HepG2 (cell line): ENCODE measurements around the gene CSRNP3. TPM values are rescaled to one million over a fixed set of nuclear protein-coding genes. Genes with fewer than 3 reads are reported as not detected.

Source experiments
- ATAC-seq: fragments of 200-7000 bp; cut with Tn5 transposase; 3 replicates; pipeline ENCODE4 v1.9.1; 2020; ENCODE audit warnings: mild to moderate bottlenecking, moderate library complexity
- BruUV-seq: library from RNA; stranded (reverse); fragments of 400-500 nt; replicated peaks from 2 replicates; lab custom pipeline; 2021; lab: Mats Ljungman, UMichigan
- CTCF ChIA-PET: fragments of 300-600 bp; formaldehyde crosslinking; extraction: SDS; loops from one replicate; lab custom pipeline; 2021; ENCODE audit warnings: low total read pairs, inconsistent platforms, low intra/inter-chr PET ratio; lab: Yijun Ruan, JAX
- POLR2A ChIA-PET: fragments of 350-600 bp; sonication (Branson Sonifier 250); formaldehyde crosslinking; loops from one replicate; lab custom pipeline; 2020; ENCODE audit warnings: antibody characterized with exemption, inconsistent platforms; lab: Yijun Ruan, JAX
- DNase-seq: peaks from one replicate; pipeline ENCODE4 v3.0.0-alpha.2; 2015; ENCODE audit warnings: low spot score
- FAIRE-seq: peaks from 3 replicates; lab custom pipeline; 2011; peaks lifted over from hg19 to GRCh38; lab: Jason Lieb, UNC
- H2AFZ ChIP-seq: one replicate; pipeline ENCODE4 v1.6.1; 2011; ENCODE audit warnings: low read length, inconsistent platforms
- H3K27ac ChIP-seq: fragments of 300-600 bp; 3 replicates; pipeline ENCODE4 v1.8.0; 2011; ENCODE audit warnings: mixed run types, mild to moderate bottlenecking, mixed read lengths, low read length, inconsistent platforms; ENCODE audit not compliant: insufficient read depth; ENCODE audit errors: extremely low read length
- H3K27me3 ChIP-seq, 2 experiments: fragments of 200-600 bp in 1 of 2; 2 replicates in 1 of 2; 3 replicates in 1 of 2; pipeline versions ENCODE4 v1.6.0 to v1.8.0; 2011; ENCODE audit warnings: low read length in 2 of 2, mild to moderate bottlenecking in 2 of 2, moderate library complexity in 2 of 2, inconsistent platforms in 1 of 2; ENCODE audit not compliant: insufficient read depth in 2 of 2, control insufficient read depth in 1 of 2
- H3K36me3 ChIP-seq, 2 experiments: fragments of 200-600 bp in 1 of 2; replicated peaks in 1 of 2; 2 replicates in 1 of 2; 3 replicates in 1 of 2; pipeline versions ENCODE4 v1.5.1 to v1.8.0; 2011; ENCODE audit warnings: low read length in 2 of 2, inconsistent platforms in 1 of 2; ENCODE audit not compliant: insufficient read depth in 2 of 2, control insufficient read depth in 1 of 2
- H3K4me1 ChIP-seq: 2 replicates; pipeline ENCODE4 v1.5.1; 2012; ENCODE audit warnings: low read length, inconsistent platforms; ENCODE audit not compliant: insufficient read depth
- H3K4me2 ChIP-seq: 2 replicates; pipeline ENCODE4 v1.6.0; 2011; ENCODE audit warnings: low read depth, low read length, inconsistent platforms
- H3K4me3 ChIP-seq, 3 experiments: fragments of 200-600 bp in 1 of 3; sonication (generic), shearing (Covaris generic) in 1 of 3; replicated peaks in 1 of 3; 2 replicates each; pipeline ENCODE4 v1.5.1; 2011 to 2016; ENCODE audit warnings: low read length in 3 of 3, inconsistent platforms in 2 of 3, low read depth in 2 of 3, mild to moderate bottlenecking in 2 of 3, control low read depth in 1 of 3, mixed read lengths in 1 of 3; ENCODE audit not compliant: insufficient read depth in 1 of 3
- H3K79me2 ChIP-seq: one replicate; pipeline ENCODE4 v1.6.1; 2011; ENCODE audit warnings: low read length, inconsistent platforms; ENCODE audit not compliant: insufficient read depth
- H3K9ac ChIP-seq: 2 replicates; pipeline ENCODE4 v1.6.0; 2011; ENCODE audit warnings: mild to moderate bottlenecking, low read depth, low read length, inconsistent platforms; ENCODE audit not compliant: insufficient read depth
- H3K9me3 ChIP-seq: 2 replicates; pipeline ENCODE4 v1.5.1; 2012; ENCODE audit warnings: mild to moderate bottlenecking, low read length
- H4K20me1 ChIP-seq: 2 replicates; pipeline ENCODE4 v1.6.0; 2011; ENCODE audit warnings: inconsistent platforms, mild to moderate bottlenecking, low read length, moderate library complexity; ENCODE audit not compliant: insufficient read depth
- HINFP ChIP-seq: sonication (generic); formaldehyde crosslinking; IDR thresholded peaks from 2 replicates; pipeline ENCODE4 v1.4.0; 2020; ENCODE audit warnings: low read depth, mild to moderate bottlenecking, missing genetic modification reagents
- HNRNPUL1 ChIP-seq: fragments of 200-400 bp; formaldehyde crosslinking; IDR thresholded peaks from 2 replicates; pipeline ENCODE4 v1.6.1; 2017; ENCODE audit warnings: low read depth, mild to moderate bottlenecking, low read length, moderate library complexity
- ISX ChIP-seq: sonication (generic); formaldehyde crosslinking; conservative IDR thresholded peaks from 2 replicates; pipeline ENCODE4 v1.5.0; 2020; ENCODE audit warnings: missing genetic modification reagents
- PCBP2 ChIP-seq: fragments of 200-400 bp; formaldehyde crosslinking; optimal IDR thresholded peaks from 2 replicates; pipeline ENCODE3; 2018; ENCODE audit warnings: low read length, low read depth; ENCODE audit not compliant: poor library complexity, severe bottlenecking
- POLR2A ChIP-seq, 2 experiments: IDR thresholded peaks; 2 replicates each; pipeline ENCODE4 v1.6.1; 2011; ENCODE audit warnings: low read depth in 2 of 2, low read length in 2 of 2, mild to moderate bottlenecking in 1 of 2, moderate library complexity in 1 of 2; ENCODE audit not compliant: insufficient read depth in 1 of 2
- SOX6 ChIP-seq, 2 experiments: fragments of 450-650 bp in 1 of 2; sonication (generic) in 1 of 2; formaldehyde crosslinking in 1 of 2; IDR thresholded peaks; 2 replicates each; pipeline versions ENCODE4 v1.4.0 to v1.6.1; 2017 to 2020; ENCODE audit warnings: antibody characterized with exemption in 1 of 2, mild to moderate bottlenecking in 1 of 2, missing genetic modification reagents in 1 of 2
- SP5 ChIP-seq: IDR thresholded peaks from 2 replicates; pipeline ENCODE4 v1.6.1; 2016; ENCODE audit warnings: low read depth, borderline replicate concordance
- YEATS4 ChIP-seq: sonication (generic); formaldehyde crosslinking; IDR thresholded peaks from 2 replicates; pipeline ENCODE4 v1.4.0; 2020; ENCODE audit warnings: missing genetic modification reagents, borderline replicate concordance
- ZNF101 ChIP-seq: sonication (generic); formaldehyde crosslinking; IDR thresholded peaks from 2 replicates; pipeline ENCODE4 v1.4.0; 2020; ENCODE audit warnings: mild to moderate bottlenecking, low read depth, missing genetic modification reagents, borderline replicate concordance
- ZNF234 ChIP-seq: sonication (generic); formaldehyde crosslinking; conservative IDR thresholded peaks from 2 replicates; pipeline ENCODE4 v1.5.1; 2020; ENCODE audit warnings: mild to moderate bottlenecking, missing genetic modification reagents
- ZNF703 ChIP-seq: sonication (generic); formaldehyde crosslinking; IDR thresholded peaks from 2 replicates; pipeline ENCODE4 v1.5.1; 2020; ENCODE audit warnings: missing genetic modification reagents, mild to moderate bottlenecking, moderate library complexity, borderline replicate concordance
- WGBS: methylation state at CpG from one replicate; pipeline ENCODE4 v1.1.6; 2017; ENCODE audit warnings: low lambda C conversion rate; 5-methylcytosine and 5-hydroxymethylcytosine counted together
- in situ Hi-C: cut with HindIII; loops from 2 replicates; pipeline ENCODE4 v1.10.0; 2017; ENCODE audit warnings: low pct_unique_long_range_greater_than_20kb; ENCODE audit not compliant: extremely low pct_ligation_motif_present
- intact Hi-C: fragments of 100-400 bp; cut with micrococcal nuclease; formaldehyde crosslinking; loops from one replicate; pipeline ENCODE4 v1.10.0; 2022; ENCODE audit not compliant: unreplicated experiment
- polyA plus RNA-seq, 8 experiments: library from polyadenylated mRNA; depleted of rRNA in 3 of 8; stranded (reverse) in 7 of 8; unstranded in 1 of 8; fragments of >200 nt; fragmentation: Illumina TruSeq in 4 of 8; extraction: Trizol in 4 of 8; gene quantifications; 2 replicates each; pipeline versions ENCODE4 v1.2.1 to v1.2.3, GENCODE V29; 2011 to 2016; ENCODE audit warnings: low read depth in 4 of 8, missing spikeins in 1 of 8, mixed read lengths in 1 of 8; ENCODE audit not compliant: insufficient read depth in 1 of 8
- total RNA-seq, 5 experiments: library from RNA; depleted of rRNA; stranded (reverse); fragments of >200 nt; fragmentation: Illumina TruSeq; extraction: Trizol; gene quantifications; 2 replicates each; pipeline ENCODE4 v1.2.3, GENCODE V29; 2016; ENCODE audit warnings: low read depth in 1 of 5
- TF ChIP-seq, protein P1 (sequence below): sonication (generic); formaldehyde crosslinking; IDR thresholded peaks from 2 replicates; pipeline ENCODE4 v1.4.0; 2020; ENCODE audit warnings: missing genetic modification reagents, borderline replicate concordance
- TF ChIP-seq, protein P2 (sequence below): sonication (generic); formaldehyde crosslinking; IDR thresholded peaks from 2 replicates; pipeline ENCODE4 v1.8.1; 2022; ENCODE audit warnings: mild to moderate bottlenecking, missing genetic modification reagents
- TF ChIP-seq, protein P3 (sequence below): sonication (generic); formaldehyde crosslinking; IDR thresholded peaks from 2 replicates; pipeline ENCODE4 v1.9.0; 2021; ENCODE audit warnings: missing genetic modification reagents, mild to moderate bottlenecking, borderline replicate concordance

The CSRNP3 gene
- total and polyA plus RNA-seq, 2 of the 13 experiments (the other 11 are each of a cell fraction or from before 2014, with no cell fraction given), result not detected

GRCh38 chr2:165681841-165682240 is 212.3 kb downstream of the CSRNP3 start (continued):
- TF ChIP-seq, protein P1, sequence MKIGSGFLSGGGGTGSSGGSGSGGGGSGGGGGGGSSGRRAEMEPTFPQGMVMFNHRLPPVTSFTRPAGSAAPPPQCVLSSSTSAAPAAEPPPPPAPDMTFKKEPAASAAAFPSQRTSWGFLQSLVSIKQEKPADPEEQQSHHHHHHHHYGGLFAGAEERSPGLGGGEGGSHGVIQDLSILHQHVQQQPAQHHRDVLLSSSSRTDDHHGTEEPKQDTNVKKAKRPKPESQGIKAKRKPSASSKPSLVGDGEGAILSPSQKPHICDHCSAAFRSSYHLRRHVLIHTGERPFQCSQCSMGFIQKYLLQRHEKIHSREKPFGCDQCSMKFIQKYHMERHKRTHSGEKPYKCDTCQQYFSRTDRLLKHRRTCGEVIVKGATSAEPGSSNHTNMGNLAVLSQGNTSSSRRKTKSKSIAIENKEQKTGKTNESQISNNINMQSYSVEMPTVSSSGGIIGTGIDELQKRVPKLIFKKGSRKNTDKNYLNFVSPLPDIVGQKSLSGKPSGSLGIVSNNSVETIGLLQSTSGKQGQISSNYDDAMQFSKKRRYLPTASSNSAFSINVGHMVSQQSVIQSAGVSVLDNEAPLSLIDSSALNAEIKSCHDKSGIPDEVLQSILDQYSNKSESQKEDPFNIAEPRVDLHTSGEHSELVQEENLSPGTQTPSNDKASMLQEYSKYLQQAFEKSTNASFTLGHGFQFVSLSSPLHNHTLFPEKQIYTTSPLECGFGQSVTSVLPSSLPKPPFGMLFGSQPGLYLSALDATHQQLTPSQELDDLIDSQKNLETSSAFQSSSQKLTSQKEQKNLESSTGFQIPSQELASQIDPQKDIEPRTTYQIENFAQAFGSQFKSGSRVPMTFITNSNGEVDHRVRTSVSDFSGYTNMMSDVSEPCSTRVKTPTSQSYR (CRISPR knock-in tag), result no peak
- no peak for TF ChIP-seq SP5 (CRISPR knock-in tag)
- no peak for TF ChIP-seq ZNF703 (CRISPR knock-in tag)
- no peak for TF ChIP-seq POLR2A (IDR thresholded peaks at IDR 0.05; ENCODE audit: insufficient read depth in 1 of 2, low read depth in 2 of 2, low read length in 2 of 2)
- TF ChIP-seq HNRNPUL1, result no peak
- no peak for TF ChIP-seq ISX
- TF ChIP-seq, all 625 proteins: peak for 0

DNA sequence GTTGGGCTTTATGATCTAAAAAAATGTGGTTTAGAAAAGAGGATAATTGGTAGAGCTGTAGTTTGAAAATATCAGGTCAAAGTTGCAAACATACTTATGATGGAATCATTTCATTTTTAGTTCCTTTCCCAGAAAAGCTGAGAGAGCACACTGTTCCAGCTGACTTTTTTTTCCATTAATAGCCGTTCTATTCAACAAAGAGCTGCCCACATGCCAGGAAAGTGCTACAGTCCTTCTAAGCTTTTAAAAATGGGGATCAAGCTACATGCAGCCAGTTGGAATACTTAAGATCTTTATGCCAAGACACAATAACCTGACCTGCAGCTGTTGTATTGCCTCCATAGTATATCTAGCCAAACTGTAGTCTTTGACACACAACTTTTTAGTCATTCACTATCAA is 213.0 kb downstream of the CSRNP3 start:
- whole genome bisulfite sequencing, result 0% methylated on average over 1 of the region's 1 CpG
- no TSS peak for BruUV-seq
- Histone ChIP-seq H3K9me3 (no peaks in the 10 kb centered on the region), H3K4me2 (no peak overlapping the region), H4K20me1 (no peaks in the 10 kb centered on the region), H3K36me3 (no peaks in the 10 kb centered on the region), H2AFZ (no peak overlapping the region), H3K79me2 (no peaks in the 10 kb centered on the region), H3K9ac (no peak overlapping the region), H3K4me1 (no peaks in the 10 kb centered on the region), H3K27ac (no peak overlapping the region), H3K4me3 (no peak overlapping the region), H3K27me3 (no peaks in the 10 kb centered on the region)
- ChIA-PET POLR2A (no interaction called here), CTCF (no interaction called here)
- no peak for FAIRE-seq
- ATAC-seq, result no peak
- in situ Hi-C loops, result no loop called here
- intact Hi-C loops, result no loop called here
- no peak for DNase-seq
- TF ChIP-seq PCBP2 (no peak), ZNF101 (no peak), HINFP (no peak), YEATS4 (CRISPR knock-in tag) (no peak), ZNF234 (CRISPR knock-in tag) (no peak), SOX6 (IDR thresholded peaks at IDR 0.05) (no peak), SOX6 (CRISPR knock-in tag; IDR thresholded peaks at IDR 0.05) (no peak)
- TF ChIP-seq, protein P2, sequence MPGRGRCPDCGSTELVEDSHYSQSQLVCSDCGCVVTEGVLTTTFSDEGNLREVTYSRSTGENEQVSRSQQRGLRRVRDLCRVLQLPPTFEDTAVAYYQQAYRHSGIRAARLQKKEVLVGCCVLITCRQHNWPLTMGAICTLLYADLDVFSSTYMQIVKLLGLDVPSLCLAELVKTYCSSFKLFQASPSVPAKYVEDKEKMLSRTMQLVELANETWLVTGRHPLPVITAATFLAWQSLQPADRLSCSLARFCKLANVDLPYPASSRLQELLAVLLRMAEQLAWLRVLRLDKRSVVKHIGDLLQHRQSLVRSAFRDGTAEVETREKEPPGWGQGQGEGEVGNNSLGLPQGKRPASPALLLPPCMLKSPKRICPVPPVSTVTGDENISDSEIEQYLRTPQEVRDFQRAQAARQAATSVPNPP, result no peak
- TF ChIP-seq, protein P3, sequence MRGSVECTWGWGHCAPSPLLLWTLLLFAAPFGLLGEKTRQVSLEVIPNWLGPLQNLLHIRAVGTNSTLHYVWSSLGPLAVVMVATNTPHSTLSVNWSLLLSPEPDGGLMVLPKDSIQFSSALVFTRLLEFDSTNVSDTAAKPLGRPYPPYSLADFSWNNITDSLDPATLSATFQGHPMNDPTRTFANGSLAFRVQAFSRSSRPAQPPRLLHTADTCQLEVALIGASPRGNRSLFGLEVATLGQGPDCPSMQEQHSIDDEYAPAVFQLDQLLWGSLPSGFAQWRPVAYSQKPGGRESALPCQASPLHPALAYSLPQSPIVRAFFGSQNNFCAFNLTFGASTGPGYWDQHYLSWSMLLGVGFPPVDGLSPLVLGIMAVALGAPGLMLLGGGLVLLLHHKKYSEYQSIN (CRISPR knock-in tag), result no peak
